RWPE2 (cell line): Measurements from ENCODE around the gene SCTR.

Experiments
- ATAC-seq: fragments of 200-7000 bp; cut with Tn5 transposase; 3 replicates; pipeline ENCODE4 v1.9.1; 2021; ENCODE audit warnings: low read depth
- DNase-seq: peaks from one replicate; pipeline ENCODE4 v3.0.0-alpha.2; 2020; ENCODE audit warnings: low spot score
- H3K27ac ChIP-seq: fragments of 450-650 bp; 2 replicates; pipeline ENCODE4 v1.5.1; 2017; ENCODE audit warnings: mild to moderate bottlenecking; ENCODE audit not compliant: poor library complexity, severe bottlenecking
- H3K27me3 ChIP-seq: fragments of 250-450 bp; sonication (Bioruptor Pico); 2 replicates; pipeline ENCODE4 v1.5.1; 2021; ENCODE audit warnings: mild to moderate bottlenecking, moderate library complexity; ENCODE audit not compliant: insufficient read depth, poor library complexity, severe bottlenecking
- H3K36me3 ChIP-seq: fragments of 250-450 bp; sonication (Bioruptor Pico); 2 replicates; pipeline ENCODE4 v1.5.1; 2020; ENCODE audit warnings: low read depth, mild to moderate bottlenecking, moderate library complexity
- H3K4me1 ChIP-seq: fragments of 250-450 bp; sonication (Bioruptor Pico); 2 replicates; pipeline ENCODE4 v1.5.1; 2021; ENCODE audit warnings: mild to moderate bottlenecking, moderate library complexity; ENCODE audit not compliant: insufficient read depth, poor library complexity, severe bottlenecking
- H3K4me3 ChIP-seq: fragments of 250-450 bp; sonication (Bioruptor Pico); 2 replicates; pipeline ENCODE4 v1.5.1; 2021; ENCODE audit warnings: mild to moderate bottlenecking, moderate library complexity; ENCODE audit not compliant: severe bottlenecking
- H3K9me3 ChIP-seq: fragments of 250-450 bp; sonication (Bioruptor Pico); 2 replicates; pipeline ENCODE4 v1.5.1; 2021; ENCODE audit warnings: mild to moderate bottlenecking, moderate library complexity; ENCODE audit not compliant: severe bottlenecking
- CTCF ChIP-seq: fragments of 450-650 bp; IDR thresholded peaks from one replicate; pipeline ENCODE4 v1.5.1; 2017; ENCODE audit warnings: mild to moderate bottlenecking, moderate library complexity; ENCODE audit not compliant: poor library complexity, severe bottlenecking

The SCTR gene

GRCh38 chr2:119487434-119488244 lies 36.6 kb downstream of the SCTR start:
- Histone ChIP-seq H3K4me1 (peaks cover 10% of the 10 kb centered on the region), H3K27ac (no peak overlapping the region), H3K27me3 (no peaks in the 10 kb centered on the region), H3K36me3 (no peaks in the 10 kb centered on the region), H3K9me3 (no peaks in the 10 kb centered on the region), H3K4me3 (no peak overlapping the region)
- TF ChIP-seq CTCF: no peak
- no peak for DNase-seq
- ATAC-seq: no peak

GRCh38 chr2:119486886-119487285 lies 37.4 kb downstream of the SCTR start:
- Histone ChIP-seq H3K27ac (no peak overlapping the region), H3K36me3 (no peaks in the 10 kb centered on the region), H3K27me3 (no peaks in the 10 kb centered on the region), H3K4me1 (peaks cover 5% of the 10 kb centered on the region), H3K4me3 (no peak overlapping the region), H3K9me3 (no peaks in the 10 kb centered on the region)
- no peak for TF ChIP-seq CTCF
- DNase-seq (no peak), ATAC-seq (no peak)

- Histone ChIP-seq H3K9me3 (no peaks in the 10 kb centered on the region), H3K4me3 (no peak overlapping the region), H3K27ac (no peak overlapping the region), H3K4me1 (no peaks in the 10 kb centered on the region), H3K36me3 (no peaks in the 10 kb centered on the region), H3K27me3 (no peaks in the 10 kb centered on the region)
- no peak for ATAC-seq
- no peak for TF ChIP-seq CTCF
- no peak for DNase-seq
Observed at GRCh38 chr2:119486196-119486827, 38.0 kb downstream of the SCTR start.

DNA sequence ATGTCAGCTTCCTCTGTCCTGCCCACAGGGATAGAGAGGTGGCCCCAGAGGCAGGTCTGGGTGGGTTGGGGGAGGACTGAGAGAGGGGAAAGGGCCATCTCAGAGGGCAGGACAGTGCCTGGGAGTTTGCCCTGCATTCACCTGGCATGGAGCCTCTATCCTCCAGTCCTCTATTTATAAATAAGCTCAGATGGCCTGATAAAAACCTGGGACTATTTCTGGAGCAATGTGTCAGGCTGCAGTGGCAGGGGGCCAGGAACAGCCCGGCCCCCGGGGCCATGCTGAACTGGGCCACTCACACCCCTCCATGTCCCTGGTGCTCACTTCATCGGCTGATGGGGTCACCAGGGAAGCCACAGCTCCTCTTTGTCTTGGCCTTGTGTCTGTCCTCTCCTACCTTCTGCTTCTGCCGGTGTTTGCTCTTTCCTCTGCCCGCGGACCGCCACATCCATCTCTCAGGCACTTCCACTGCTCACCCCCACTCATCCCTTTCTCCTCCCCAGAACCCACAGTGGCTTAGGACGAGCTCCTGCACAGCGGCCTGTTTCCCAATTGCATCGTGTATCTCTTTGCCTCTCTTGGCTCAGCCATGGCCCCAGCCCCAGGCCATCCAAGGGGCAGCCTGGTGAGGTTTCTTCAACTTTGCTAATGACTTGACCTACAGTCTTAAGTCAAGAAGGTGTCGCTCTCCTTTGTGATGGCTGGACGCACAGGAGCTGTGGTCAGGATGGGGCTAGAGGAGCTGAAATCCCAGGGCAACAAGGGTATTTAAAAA lies 38.8 kb downstream of the SCTR start:
- Histone ChIP-seq H3K9me3 (no peaks in the 10 kb centered on the region), H3K27me3 (no peaks in the 10 kb centered on the region), H3K4me3 (no peak overlapping the region), H3K36me3 (no peaks in the 10 kb centered on the region), H3K4me1 (no peaks in the 10 kb centered on the region), H3K27ac (no peak overlapping the region)
- no peak for ATAC-seq
- TF ChIP-seq CTCF: no peak
- DNase-seq: no peak
